PC-3 (cell line): Measurements from ENCODE around the gene VIPR2.

Source experiments
- EZH2 ChIP-seq: fragments of 300-600 bp; sonication (generic); IDR thresholded peaks from one replicate; pipeline ENCODE4 v1.6.1; 2017; ENCODE audit warnings: antibody characterized with exemption, mild to moderate bottlenecking, low read length; ENCODE audit not compliant: unreplicated experiment
- TF ChIP-seq, protein P1 (sequence below): fragments of 300-600 bp; sonication (generic); conservative IDR thresholded peaks from 2 replicates; pipeline ENCODE4 v1.5.1; 2017; ENCODE audit warnings: antibody characterized with exemption, low read depth, mild to moderate bottlenecking, low read length

GRCh38 chr7:159105066-159105780 is 39.4 kb downstream of the VIPR2 start:
- no peak for TF ChIP-seq EZH2
- TF ChIP-seq, protein P1, sequence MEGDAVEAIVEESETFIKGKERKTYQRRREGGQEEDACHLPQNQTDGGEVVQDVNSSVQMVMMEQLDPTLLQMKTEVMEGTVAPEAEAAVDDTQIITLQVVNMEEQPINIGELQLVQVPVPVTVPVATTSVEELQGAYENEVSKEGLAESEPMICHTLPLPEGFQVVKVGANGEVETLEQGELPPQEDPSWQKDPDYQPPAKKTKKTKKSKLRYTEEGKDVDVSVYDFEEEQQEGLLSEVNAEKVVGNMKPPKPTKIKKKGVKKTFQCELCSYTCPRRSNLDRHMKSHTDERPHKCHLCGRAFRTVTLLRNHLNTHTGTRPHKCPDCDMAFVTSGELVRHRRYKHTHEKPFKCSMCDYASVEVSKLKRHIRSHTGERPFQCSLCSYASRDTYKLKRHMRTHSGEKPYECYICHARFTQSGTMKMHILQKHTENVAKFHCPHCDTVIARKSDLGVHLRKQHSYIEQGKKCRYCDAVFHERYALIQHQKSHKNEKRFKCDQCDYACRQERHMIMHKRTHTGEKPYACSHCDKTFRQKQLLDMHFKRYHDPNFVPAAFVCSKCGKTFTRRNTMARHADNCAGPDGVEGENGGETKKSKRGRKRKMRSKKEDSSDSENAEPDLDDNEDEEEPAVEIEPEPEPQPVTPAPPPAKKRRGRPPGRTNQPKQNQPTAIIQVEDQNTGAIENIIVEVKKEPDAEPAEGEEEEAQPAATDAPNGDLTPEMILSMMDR = no peak
